Neutrophil (primary cell): ENCODE measurements around the gene BICRA.
"Not testable (repeated sequence)": the region's sequence is repeated elsewhere in the genome, so short reads cannot be mapped to it uniquely, and the experiment has no call there.

ENCODE experiments used
- H3K27ac ChIP-seq: fragments of 200-600 bp; sonication (generic); 2 replicates; pipeline ENCODE4 v1.5.1; 2016; ENCODE audit warnings: mild to moderate bottlenecking, moderate library complexity
- H3K27me3 ChIP-seq: fragments of 200-600 bp; sonication (generic); 2 replicates; pipeline ENCODE4 v1.6.0; 2016; ENCODE audit warnings: mild to moderate bottlenecking
- H3K36me3 ChIP-seq: fragments of 200-600 bp; sonication (generic); 2 replicates; pipeline ENCODE4 v1.5.1; 2017
- H3K4me1 ChIP-seq, 2 experiments: fragments of 200-600 bp in 1 of 2; sonication (generic) in 1 of 2; 1 replicate in 1 of 2; 2 replicates in 1 of 2; pipeline versions ENCODE4 v1.5.1 to v1.6.1; 2013 to 2016; ENCODE audit warnings: low read depth in 1 of 2, low read length in 1 of 2, mild to moderate bottlenecking in 1 of 2, moderate library complexity in 1 of 2; ENCODE audit not compliant: control insufficient read depth in 1 of 2, insufficient read depth in 1 of 2
- H3K4me3 ChIP-seq, 2 experiments: fragments of 200-600 bp in 1 of 2; sonication (generic) in 1 of 2; 1 replicate in 1 of 2; 2 replicates in 1 of 2; pipeline ENCODE4 v1.5.1; 2013 to 2016; ENCODE audit warnings: low read depth in 1 of 2, low read length in 1 of 2, mild to moderate bottlenecking in 1 of 2, moderate library complexity in 1 of 2
- H3K9me3 ChIP-seq: fragments of 200-600 bp; sonication (generic); 2 replicates; pipeline ENCODE4 v1.5.1; 2016
- CTCF ChIP-seq: fragments of 200-600 bp; sonication (generic); IDR thresholded peaks from 2 replicates; pipeline ENCODE4 v1.5.1; 2016; ENCODE audit warnings: antibody characterized with exemption

Gene BICRA

GRCh38 chr19:47720669-47721422 is 111.9 kb downstream of the BICRA start:
- Histone ChIP-seq H3K4me3 (no peak overlapping the region), H3K27ac (no peak overlapping the region), H3K36me3 (no peaks in the 10 kb centered on the region), H3K27me3 (no peaks in the 10 kb centered on the region), H3K4me1 (no peaks in the 10 kb centered on the region), H3K9me3 (no peaks in the 10 kb centered on the region)
- TF ChIP-seq CTCF, result no peak

- Histone ChIP-seq H3K27ac (no peak overlapping the region), H3K4me1 (no peaks in the 10 kb centered on the region), H3K9me3 (no peaks in the 10 kb centered on the region), H3K36me3 (no peaks in the 10 kb centered on the region), H3K4me3 (no peak overlapping the region), H3K27me3 (peaks cover 17% of the 10 kb centered on the region)
- no peak for TF ChIP-seq CTCF
Measured at GRCh38 chr19:47723581-47723940, 114.6 kb downstream of the BICRA start.

- no peak for TF ChIP-seq CTCF
- H3K36me3 ChIP-seq, result no peaks in the 10 kb centered on the region
- H3K9me3 ChIP-seq, result no peaks in the 10 kb centered on the region
- no peaks in the 10 kb centered on the region for H3K4me1 ChIP-seq
- peaks cover 40% of the 10 kb centered on the region for H3K27me3 ChIP-seq
- no peak overlapping the region for H3K4me3 ChIP-seq
- H3K27ac ChIP-seq, result no peak overlapping the region
Measured at GRCh38 chr19:47725759-47726401, 116.9 kb downstream of the BICRA start.

GRCh38 chr19:47726467-47726866 is 117.5 kb downstream of the BICRA start:
- Histone ChIP-seq H3K4me3 (no peak overlapping the region), H3K36me3 (no peaks in the 10 kb centered on the region), H3K4me1 (no peaks in the 10 kb centered on the region), H3K27me3 (peaks cover 42% of the 10 kb centered on the region), H3K27ac (no peak overlapping the region), H3K9me3 (no peaks in the 10 kb centered on the region)
- no peak for TF ChIP-seq CTCF

- H3K36me3 ChIP-seq, H3K27ac ChIP-seq, H3K9me3 ChIP-seq, H3K4me1 ChIP-seq, H3K4me3 ChIP-seq: not testable (repeated sequence)
- H3K27me3 ChIP-seq, result peaks cover 42% of the 10 kb centered on the region
Measured at GRCh38 chr19:47728295-47728694, 119.4 kb downstream of the BICRA start.

GRCh38 chr19:47729468-47729798 is 120.5 kb downstream of the BICRA start:
- no peak for TF ChIP-seq CTCF
- Histone ChIP-seq H3K9me3 (no peaks in the 10 kb centered on the region), H3K27ac (no peak overlapping the region), H3K36me3 (no peaks in the 10 kb centered on the region), H3K4me1 (no peaks in the 10 kb centered on the region), H3K27me3 (peaks cover 42% of the 10 kb centered on the region), H3K4me3 (no peak overlapping the region)
